Putamen (tissue), 1 donor: ENCODE results near the gene ANKK1.

Source experiments
- DNase-seq: peaks from one replicate; pipeline ENCODE4 v3.0.0-alpha.2; 2016; ENCODE audit warnings: low spot score

Gene ANKK1

DNA sequence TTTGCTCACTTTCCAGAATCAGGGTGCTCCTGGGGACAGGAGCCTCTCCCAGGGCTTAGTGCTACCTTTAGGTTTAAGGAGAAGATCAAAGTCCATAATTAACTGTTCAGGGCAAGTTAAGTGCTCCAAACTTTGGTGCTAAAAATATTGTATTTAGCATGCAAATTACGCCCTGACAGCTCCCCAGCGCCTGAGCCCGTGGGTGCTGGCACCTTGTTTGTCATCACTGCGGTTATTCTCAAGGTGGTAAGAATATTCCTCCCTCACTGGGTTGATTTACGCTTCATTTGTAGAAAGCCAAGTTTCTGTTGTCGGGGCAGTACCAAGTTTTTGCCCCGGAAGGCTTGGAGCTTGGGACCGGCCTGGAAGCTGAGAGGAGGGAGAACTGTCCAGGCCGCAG, 21.3 kb downstream of the ANKK1 start:
- DNase-seq, result peak; percentile 42

DNA sequence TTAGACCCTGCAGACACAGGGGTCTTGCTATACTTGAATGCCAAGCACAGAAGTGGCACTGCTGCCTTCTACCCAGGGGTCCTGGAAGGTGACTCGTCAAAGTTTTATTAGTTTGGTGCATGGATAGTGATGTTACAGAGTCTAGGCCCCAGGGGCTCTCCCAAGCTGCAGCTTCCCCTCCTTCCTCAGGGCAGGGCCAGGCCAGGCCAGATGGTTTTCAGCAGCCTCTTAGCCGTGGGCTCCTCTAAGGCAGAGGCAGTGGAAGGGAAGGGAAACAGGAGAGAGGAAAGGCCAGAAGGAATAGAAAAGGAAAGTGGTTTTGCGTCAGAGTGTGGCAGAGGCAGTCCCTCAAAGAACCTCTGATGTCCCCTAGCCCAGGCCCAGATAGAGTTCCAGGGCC, 21.9 kb downstream of the ANKK1 start:
- no peak for DNase-seq

DNA sequence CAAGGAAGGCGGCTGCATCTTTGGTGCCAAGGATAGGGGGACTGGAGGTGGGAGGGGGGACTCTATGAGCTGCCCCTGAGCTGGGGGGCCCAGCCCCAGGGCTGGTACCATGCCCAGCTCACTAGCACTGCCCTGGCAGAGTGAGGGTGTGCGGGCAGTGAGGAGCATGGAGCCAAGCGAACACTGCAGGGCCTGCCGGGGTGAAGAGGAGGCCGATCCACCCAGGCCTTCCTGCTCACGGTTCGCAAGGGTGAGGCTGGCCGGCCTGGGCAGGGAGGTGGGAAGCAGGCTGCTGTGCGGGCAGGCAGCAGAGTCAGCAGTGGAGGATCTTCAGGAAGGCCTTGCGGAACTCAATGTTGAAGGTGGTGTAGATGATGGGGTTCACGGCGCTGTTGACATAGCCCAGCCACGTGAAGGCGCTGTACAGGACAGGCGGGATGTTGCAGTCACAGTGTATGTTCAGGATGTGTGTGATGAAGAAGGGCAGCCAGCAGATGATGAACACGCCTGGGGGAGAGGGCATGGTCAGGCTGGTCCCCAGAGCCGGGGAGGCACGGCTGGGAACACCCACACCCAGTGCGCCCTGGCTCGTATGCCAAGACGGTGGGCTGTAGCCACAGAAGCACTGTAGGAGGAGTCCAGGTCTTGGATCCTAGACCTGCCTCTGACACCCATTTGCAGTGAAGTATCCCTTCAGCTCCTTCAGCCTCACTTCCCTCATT, 23.0 kb downstream of the ANKK1 start:
- DNase-seq, result no peak

DNA sequence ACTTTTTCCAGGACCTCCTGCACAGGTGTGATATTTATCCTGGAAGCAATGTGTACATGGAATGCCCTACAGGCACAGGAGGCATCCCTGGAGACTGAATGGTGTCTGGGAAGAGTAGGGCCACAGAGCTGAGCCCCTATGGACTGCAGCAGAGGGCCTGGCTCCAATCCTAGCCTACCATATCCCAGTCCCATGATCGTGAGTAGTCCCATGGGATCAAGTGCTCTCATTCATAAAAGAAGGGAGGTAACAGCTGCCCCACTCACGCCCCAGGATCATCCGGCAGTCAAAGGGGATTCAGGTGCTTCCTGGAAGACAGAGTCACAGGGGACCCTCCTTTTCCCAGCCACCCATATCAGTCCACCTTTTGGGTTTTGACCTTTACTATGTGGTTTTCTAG, 24.0 kb downstream of the ANKK1 start:
- DNase-seq, result no peak

DNA sequence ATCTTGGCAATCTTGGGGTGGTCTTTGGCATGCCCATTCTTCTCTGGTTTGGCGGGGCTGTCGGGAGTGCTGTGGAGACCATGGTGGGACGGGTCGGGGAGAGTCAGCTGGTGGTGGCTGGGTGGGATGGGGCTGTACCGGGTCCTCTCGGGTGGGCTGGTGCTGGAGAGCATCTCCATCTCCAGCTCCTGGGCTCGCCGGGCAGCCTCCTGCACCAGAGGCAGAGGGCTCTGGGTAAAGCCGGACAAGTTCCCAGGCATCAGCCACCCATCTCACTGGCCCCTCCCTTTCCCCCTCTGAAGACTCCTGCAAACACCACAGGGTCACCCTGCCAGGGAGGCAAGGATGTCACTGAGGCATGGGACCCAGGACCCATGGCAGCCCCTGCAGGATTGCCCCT, 25.1 kb downstream of the ANKK1 start:
- DNase-seq, result no peak

DNA sequence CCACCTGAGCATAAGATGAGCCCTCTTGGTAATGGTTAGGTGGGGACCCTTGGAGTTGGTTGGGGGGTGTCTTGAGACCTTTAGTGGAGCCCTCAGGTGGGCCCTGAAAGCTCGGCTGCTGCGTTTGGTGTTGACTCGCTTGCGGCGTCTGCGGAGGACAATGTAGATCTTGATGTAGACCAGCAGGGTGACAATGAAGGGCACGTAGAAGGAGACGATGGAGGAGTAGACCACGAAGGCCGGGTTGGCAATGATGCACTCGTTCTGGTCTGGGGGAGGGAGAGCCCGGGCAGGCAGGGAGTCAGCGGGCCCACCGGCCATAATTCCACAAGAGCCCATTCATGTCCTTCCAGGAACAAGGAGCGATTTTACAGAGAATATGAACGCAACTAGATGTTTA, 27.8 kb downstream of the ANKK1 start:
- no peak for DNase-seq

DNA sequence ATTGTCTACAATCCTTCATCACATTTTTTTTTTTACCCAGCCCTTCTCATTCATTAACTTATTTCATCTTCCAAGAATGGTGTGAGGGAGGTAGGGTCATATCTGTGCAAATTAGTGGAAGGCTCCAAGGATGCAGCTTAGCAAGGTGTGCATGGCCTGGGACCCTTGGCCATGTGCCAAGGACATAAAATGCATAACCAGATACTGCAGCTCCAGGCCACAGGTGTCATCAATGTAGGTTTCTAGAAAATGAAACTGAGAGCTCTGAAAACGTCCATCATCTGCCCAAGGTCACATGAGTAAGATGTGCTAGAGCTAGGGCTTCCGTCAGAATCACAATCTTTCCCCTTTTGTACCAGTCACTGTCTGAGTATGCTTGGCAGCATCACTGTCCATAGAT, 29.8 kb downstream of the ANKK1 start:
- no peak for DNase-seq

DNA sequence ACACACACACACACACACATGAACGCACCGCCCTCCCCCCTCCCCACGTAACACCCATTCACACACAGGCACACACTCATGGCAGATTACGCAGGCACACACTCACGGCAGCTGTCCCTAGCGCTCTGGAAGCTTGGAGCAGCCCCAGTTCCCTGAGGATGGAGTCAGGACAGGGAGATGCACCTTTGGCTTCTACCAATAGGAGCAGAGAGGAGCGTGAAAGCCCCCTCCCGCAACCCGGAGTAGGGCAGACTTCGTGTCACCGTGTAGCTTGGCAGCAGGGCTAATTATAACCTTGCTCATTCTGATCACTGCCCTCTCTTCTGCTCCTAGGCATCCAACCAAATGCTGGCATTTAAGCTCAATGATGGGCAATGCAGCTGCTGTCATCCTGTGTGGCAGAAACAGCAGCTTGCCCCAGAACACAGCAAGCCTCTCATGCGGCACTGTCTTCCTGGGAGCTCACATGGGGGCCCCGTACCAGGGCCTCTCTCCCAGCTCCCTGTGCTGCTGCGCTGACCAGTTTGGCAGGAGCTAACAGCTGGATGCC, 31.9 kb downstream of the ANKK1 start:
- no peak for DNase-seq

DNA sequence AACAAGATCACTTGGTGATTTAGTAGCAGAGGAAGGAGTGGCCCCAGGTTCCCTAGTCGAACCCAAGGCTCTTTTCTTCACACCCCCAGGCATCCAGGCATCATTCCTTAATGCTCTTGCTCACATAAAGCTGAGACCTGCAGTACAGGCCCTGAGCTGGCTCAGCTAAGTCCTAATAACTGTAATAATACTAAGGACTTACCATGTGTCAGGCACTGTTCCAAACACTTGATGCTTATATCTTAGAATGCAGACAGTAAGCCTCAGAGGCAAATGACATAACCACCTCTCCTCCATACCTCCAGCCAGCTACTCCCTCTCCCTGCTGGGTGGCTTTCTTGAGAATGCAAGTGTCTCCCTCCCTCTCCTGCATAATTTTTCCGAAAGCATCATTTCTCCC, 33.2 kb downstream of the ANKK1 start:
- no peak for DNase-seq

DNA sequence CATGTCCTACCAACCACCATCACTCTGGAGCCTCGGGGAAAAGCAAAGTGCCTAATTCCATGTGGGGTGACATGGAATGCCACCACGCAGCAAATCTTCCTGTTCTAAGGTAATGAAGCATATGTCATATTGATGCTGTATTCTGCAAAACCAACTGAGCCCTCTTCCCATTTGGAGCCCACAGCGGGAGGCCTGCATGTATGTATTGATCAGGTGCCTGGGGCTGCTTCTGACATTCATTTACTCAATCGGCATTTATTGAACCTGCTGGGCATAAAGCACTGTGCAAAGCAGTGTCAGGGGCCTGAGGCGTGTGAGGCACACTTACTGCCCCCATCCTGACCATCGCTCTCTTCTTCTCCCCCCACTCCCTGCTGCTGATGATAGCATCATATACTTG, 39.1 kb downstream of the ANKK1 start:
- no peak for DNase-seq

DNA sequence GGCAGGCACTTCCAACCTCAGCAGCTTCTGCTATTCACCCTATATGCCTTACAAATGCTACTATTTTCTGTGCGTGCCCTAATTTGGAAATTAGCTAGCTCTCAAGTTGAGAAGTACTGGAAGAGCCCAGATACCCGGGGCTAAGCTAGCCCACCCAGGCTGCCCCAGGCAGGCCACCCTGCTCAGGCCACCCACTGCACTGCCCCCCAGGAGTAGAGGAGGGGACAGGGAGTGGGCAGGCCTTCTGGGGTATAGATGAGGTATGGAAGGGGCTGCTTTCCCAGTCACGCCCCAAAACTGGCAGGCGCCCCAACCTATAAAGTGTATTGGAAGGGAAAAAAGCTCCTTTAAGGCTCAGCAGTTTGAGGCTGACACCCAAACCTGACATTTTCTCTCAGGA, 44.2 kb downstream of the ANKK1 start:
- no peak for DNase-seq

DNA sequence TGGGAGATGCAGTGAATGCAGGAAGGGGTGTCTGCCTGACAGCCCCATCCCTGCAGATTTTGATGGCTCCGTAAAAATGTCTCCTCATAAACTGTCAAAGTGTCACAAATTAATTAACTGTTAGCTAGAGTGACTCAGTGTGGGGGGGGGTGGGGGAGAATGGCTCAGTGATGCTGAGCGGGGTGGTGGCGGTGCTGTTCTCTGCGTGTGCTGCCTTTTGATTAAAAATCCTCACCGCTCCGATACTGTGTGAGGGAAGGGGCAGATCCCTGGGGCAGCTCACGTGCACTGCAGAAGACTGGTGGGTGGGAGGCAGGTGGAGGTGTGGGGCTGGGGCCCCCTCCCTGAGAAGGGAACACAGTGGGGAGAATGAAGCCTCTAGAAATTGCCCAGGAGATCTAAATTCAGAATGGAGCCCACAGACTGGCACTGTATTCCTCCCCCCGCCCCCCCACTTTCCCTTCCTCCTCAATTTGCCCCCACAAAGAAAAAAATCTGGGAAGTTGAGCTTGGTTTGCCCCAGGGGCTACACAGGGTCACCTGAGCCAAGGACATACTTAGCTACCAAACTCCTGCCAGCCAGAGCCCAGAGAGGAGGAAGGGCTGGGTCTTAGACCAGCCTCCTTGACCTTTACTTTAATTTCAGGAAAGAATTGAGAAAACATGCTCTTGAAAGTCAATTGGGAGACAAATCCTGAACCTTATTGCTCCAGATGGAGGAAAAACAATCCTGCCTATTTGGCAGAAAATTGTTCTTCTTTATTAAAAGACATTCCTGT, 47.8 kb downstream of the ANKK1 start:
- peak; percentile 66 for DNase-seq

DNA sequence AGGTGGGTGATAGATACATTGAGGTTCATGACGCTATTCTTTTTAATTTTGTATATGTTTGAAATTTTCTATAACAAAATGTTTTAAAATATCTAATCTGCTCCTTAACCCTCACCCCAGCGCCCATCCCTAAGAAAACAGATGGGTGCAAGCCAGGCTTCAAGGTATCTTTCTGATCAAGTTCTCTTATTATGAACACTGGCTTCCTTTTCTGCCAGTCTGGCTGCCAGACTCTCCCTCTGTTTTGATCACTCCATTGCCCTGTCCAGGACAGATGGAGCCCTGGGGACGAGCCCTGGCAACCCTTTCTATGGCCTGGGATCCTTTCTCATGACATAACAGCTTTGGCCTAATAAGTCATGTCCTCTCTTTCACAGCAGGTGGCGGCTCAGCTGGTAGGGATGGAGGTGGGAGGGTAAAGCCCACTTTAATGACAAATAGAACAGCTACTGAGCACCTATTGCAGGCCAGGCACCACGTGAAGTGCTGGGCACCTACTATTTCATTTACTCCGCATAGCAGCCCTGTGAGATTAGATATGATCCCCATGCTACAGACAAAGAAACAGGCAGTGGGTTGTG, 49.2 kb downstream of the ANKK1 start:
- DNase-seq, result no peak

DNA sequence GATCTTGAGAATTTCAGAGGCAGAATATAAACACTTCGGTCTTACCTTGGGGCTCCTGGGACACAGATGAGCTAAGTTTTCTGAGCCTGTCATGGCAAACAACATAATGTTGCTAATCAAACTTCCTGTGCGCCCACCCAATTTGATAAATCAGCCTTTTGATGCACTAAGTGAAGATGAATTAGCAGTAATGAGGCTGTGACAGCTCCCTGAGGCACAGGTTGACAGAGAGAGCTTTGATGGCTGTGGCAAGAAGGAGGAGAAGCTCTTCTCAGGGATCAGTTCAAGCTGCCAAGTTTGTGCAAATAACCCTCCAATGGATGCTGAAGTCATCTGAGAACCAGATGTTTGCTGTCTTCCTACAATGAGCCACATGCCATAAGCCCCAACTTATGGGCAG, 53.2 kb downstream of the ANKK1 start:
- DNase-seq, result peak; percentile 73

DNA sequence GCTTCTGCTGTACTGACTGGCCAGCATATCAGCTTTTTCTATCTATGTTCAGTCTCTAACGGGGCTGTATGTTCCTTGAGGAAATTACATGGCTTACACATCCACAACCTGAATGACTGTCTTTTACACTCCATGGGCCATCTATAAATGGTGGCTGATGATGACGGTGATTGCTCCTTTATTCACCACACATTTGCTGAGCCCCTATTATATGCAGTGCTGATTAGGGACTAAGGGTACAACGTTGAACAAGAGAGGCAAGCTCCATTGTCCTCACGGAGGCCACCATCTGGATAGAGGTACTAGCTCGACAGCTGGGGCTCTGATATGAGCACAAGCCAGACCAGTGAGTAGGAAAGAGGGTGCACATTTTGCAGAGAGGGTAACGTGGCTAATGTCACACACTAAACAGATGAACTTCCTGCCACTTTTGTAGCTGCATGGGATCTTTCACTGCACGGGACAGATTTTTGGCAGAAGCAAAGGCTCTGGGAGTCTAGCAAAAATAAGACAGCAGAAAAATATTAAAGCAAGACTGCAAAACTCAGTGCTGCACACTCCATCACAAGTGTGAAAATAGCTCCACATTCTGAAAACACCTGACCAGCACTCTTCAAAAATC, 57.0 kb downstream of the ANKK1 start:
- no peak for DNase-seq

DNA sequence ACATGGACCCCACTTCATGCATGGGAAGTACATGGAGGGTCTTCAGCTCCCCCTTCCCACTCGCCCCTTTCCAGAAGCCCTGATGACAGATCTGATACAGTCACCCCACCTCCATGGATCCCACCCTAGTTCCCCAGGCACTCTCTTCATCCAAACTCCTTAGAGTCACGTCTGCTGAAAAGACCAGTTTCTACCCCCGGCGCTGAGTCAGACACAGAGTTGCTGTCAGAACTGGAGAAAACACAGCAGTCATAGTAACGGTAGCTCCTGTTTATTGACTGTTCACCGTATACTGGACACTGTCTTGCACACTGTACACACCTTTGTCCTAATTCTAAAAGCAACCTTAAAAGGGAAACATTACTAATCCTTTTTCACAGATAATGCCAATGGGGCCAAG, 58.5 kb downstream of the ANKK1 start:
- DNase-seq, result no peak

DNA sequence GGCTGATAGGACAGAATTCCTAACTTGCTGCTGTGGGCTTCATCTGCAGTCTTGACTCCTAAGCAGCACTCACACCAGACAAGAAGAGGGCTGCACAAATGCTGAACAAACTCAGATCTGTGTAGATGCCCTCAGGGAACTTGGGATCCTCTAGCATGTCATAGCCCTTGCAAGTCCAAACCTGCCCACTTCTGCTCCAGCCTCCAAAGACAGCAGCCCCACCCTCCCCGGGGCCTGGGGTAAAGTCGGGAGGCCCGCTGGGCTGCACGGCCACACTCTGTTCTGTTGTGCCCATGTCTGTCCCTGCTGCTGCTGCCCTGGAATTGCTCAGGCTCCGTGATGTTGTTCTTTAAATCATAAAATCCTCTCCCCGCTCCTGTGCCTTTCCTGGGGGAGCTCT, 59.4 kb downstream of the ANKK1 start:
- no peak for DNase-seq

DNA sequence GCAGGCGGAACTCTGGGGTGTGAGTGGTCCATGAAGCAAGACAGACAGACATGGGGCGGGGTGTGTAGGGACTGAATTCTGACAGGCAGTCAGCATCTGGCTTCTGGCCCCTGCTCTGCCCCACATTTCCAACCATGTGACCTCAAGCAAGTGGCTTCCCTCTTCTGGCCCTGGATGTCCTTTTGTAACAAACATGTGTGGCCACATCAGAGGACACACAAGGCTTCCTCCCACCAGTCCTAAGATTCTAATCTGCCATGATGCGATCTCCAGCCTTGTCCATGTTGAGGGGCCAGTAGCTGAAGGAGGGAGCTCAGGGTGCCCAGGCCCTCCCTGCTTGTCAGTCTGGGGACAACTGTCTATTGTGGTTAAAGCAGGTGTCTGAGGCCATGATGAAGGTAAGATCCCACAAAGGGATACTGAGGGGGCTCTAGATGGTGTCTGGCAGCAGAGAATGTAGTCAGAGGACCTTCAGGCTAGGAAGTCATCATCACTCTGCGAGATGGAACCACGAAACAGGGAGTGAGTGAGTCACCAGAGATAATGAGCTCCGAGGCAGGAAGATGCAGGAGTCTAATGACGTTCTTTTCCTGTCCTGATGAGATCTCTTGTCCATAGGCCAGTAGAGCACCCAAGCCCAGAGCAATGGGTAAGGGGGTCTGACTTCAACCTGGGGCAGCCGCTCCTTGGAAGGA, 60.2 kb downstream of the ANKK1 start:
- DNase-seq, result no peak

DNA sequence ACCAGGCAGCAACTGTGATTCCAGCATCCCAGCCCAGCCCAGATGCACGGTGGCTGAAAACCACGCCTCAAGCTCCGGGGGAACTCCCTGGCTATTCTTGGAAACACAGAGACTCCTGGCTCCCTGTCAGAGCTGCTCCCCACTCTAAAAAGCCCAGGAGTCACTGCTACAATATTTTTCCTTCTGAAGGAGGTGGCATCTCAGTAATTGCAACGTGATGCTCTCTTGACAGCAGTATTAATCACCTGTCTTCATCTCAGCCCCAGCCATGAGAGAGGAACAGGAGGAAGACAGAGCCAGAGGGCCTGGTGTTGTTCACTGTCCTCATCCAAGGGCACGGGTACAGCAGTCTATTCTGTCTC, 60.7 kb downstream of the ANKK1 start:
- DNase-seq, result peak; percentile 70

DNA sequence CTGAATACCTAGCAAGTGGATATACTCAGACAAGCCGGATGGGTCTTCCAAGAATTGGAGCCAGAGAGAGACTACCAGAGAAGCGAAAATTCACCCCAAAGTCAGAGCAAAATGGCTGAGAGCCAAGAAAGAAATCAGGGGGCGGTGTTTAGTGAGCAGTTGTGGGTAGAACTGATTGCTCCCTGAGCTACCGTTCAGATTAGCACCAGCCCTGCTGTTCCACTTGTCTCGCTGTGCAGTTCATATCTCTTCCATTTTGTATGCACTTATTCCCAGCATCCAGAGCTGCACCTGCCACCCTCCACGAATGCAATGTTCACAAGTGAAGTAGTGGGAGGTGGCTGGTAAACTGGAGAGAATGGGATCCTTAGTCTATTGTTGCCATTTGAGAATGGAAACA, 62.2 kb downstream of the ANKK1 start:
- DNase-seq, result peak; percentile 56
